Neutrophil (primary cell): ENCODE data around the gene MYOD1.

Experiments used
- H3K27ac ChIP-seq: fragments of 200-600 bp; sonication (generic); 2 replicates; pipeline ENCODE4 v1.5.1; 2016; ENCODE audit warnings: mild to moderate bottlenecking, moderate library complexity
- H3K27me3 ChIP-seq: fragments of 200-600 bp; sonication (generic); 2 replicates; pipeline ENCODE4 v1.6.0; 2016; ENCODE audit warnings: mild to moderate bottlenecking
- H3K36me3 ChIP-seq: fragments of 200-600 bp; sonication (generic); 2 replicates; pipeline ENCODE4 v1.5.1; 2017
- H3K4me1 ChIP-seq, 2 experiments: fragments of 200-600 bp in 1 of 2; sonication (generic) in 1 of 2; 1 replicate in 1 of 2; 2 replicates in 1 of 2; pipeline versions ENCODE4 v1.5.1 to v1.6.1; 2013 to 2016; ENCODE audit warnings: low read depth in 1 of 2, low read length in 1 of 2, mild to moderate bottlenecking in 1 of 2, moderate library complexity in 1 of 2; ENCODE audit not compliant: control insufficient read depth in 1 of 2, insufficient read depth in 1 of 2
- H3K4me3 ChIP-seq, 2 experiments: fragments of 200-600 bp in 1 of 2; sonication (generic) in 1 of 2; 1 replicate in 1 of 2; 2 replicates in 1 of 2; pipeline ENCODE4 v1.5.1; 2013 to 2016; ENCODE audit warnings: low read depth in 1 of 2, low read length in 1 of 2, mild to moderate bottlenecking in 1 of 2, moderate library complexity in 1 of 2
- H3K9me3 ChIP-seq: fragments of 200-600 bp; sonication (generic); 2 replicates; pipeline ENCODE4 v1.5.1; 2016
- CTCF ChIP-seq: fragments of 200-600 bp; sonication (generic); IDR thresholded peaks from 2 replicates; pipeline ENCODE4 v1.5.1; 2016; ENCODE audit warnings: antibody characterized with exemption

MYOD1 gene

GRCh38 chr11:17768547-17768946, 49.2 kb downstream of the MYOD1 start:
- no peak for TF ChIP-seq CTCF
- H3K27me3 ChIP-seq, result no peaks in the 10 kb centered on the region
- no peaks in the 10 kb centered on the region for H3K9me3 ChIP-seq
- no peaks in the 10 kb centered on the region for H3K36me3 ChIP-seq
- no peak overlapping the region for H3K27ac ChIP-seq
- no peak overlapping the region for H3K4me3 ChIP-seq
- no peaks in the 10 kb centered on the region for H3K4me1 ChIP-seq

GRCh38 chr11:17769218-17769617, 49.8 kb downstream of the MYOD1 start:
- H3K27me3 ChIP-seq, result no peaks in the 10 kb centered on the region
- no peak for TF ChIP-seq CTCF
- H3K9me3 ChIP-seq, result no peaks in the 10 kb centered on the region
- H3K4me1 ChIP-seq, result no peaks in the 10 kb centered on the region
- no peak overlapping the region for H3K4me3 ChIP-seq
- H3K27ac ChIP-seq, result no peak overlapping the region
- no peaks in the 10 kb centered on the region for H3K36me3 ChIP-seq

- no peak overlapping the region for H3K4me3 ChIP-seq
- no peaks in the 10 kb centered on the region for H3K4me1 ChIP-seq
- H3K36me3 ChIP-seq, result no peaks in the 10 kb centered on the region
- H3K27me3 ChIP-seq, result no peaks in the 10 kb centered on the region
- TF ChIP-seq CTCF, result no peak
- H3K27ac ChIP-seq, result no peak overlapping the region
- H3K9me3 ChIP-seq, result no peaks in the 10 kb centered on the region
These were observed 50.8 kb downstream of the MYOD1 start for GRCh38 chr11:17770048-17770652.

GRCh38 chr11:17770917-17771316, 51.5 kb downstream of the MYOD1 start:
- no peaks in the 10 kb centered on the region for H3K27me3 ChIP-seq
- H3K27ac ChIP-seq, result no peak overlapping the region
- no peaks in the 10 kb centered on the region for H3K4me1 ChIP-seq
- no peaks in the 10 kb centered on the region for H3K36me3 ChIP-seq
- H3K9me3 ChIP-seq, result no peaks in the 10 kb centered on the region
- no peak for TF ChIP-seq CTCF
- no peak overlapping the region for H3K4me3 ChIP-seq

GRCh38 chr11:17771415-17771814, 52.0 kb downstream of the MYOD1 start:
- no peak overlapping the region for H3K27ac ChIP-seq

More at GRCh38 chr11:17771415-17771814, 52.0 kb downstream of the MYOD1 start:
- no peaks in the 10 kb centered on the region for H3K36me3 ChIP-seq
- TF ChIP-seq CTCF, result no peak
- H3K9me3 ChIP-seq, result no peaks in the 10 kb centered on the region
- H3K4me3 ChIP-seq, result no peak overlapping the region
- H3K4me1 ChIP-seq, result no peaks in the 10 kb centered on the region
- H3K27me3 ChIP-seq, result no peaks in the 10 kb centered on the region
